Liver (tissue), 3 donors: Measurements from ENCODE around the gene CHEK1.

Experiments
- GABPA ChIP-seq, 2 donors: IDR thresholded peaks in 1 of 2; conservative IDR thresholded peaks in 1 of 2; 2 replicates each; pipeline ENCODE4 v1.6.1; 2016; ENCODE audit warnings: antibody characterized with exemption in 2 of 2, mild to moderate bottlenecking in 1 of 2, moderate library complexity in 1 of 2
- NR2F2 ChIP-seq: IDR thresholded peaks from 2 replicates; pipeline ENCODE4 v1.6.1; 2016; ENCODE audit warnings: antibody characterized with exemption
- RAD21 ChIP-seq, 2 donors: IDR thresholded peaks; 2 replicates each; pipeline ENCODE4 v1.6.1; 2016; ENCODE audit warnings: antibody characterized with exemption in 2 of 2, mild to moderate bottlenecking in 2 of 2
- RXRA ChIP-seq, 2 donors: IDR thresholded peaks; 2 replicates each; pipeline ENCODE4 v1.6.1; 2017 to 2018; ENCODE audit warnings: antibody characterized with exemption in 2 of 2, mild to moderate bottlenecking in 1 of 2
- SP1 ChIP-seq: IDR thresholded peaks from 2 replicates; pipeline ENCODE4 v1.6.1; 2018; ENCODE audit warnings: antibody characterized with exemption, mild to moderate bottlenecking
- TAF1 ChIP-seq: conservative IDR thresholded peaks from 2 replicates; pipeline ENCODE4 v1.6.1; 2016; ENCODE audit warnings: antibody characterized with exemption, mild to moderate bottlenecking
- TF ChIP-seq, protein P1 (sequence below): fragments of 150-350 bp; IDR thresholded peaks from 2 replicates; pipeline ENCODE4 v1.5.1; 2017; ENCODE audit warnings: improper control_type of control experiment, low read depth, low read length; ENCODE audit not compliant: missing input control
- TF ChIP-seq, protein P2 (sequence below): IDR thresholded peaks from 2 replicates; pipeline ENCODE4 v1.6.1; 2016; ENCODE audit warnings: antibody characterized with exemption, mild to moderate bottlenecking
- TF ChIP-seq, protein P3 (sequence below): IDR thresholded peaks from 2 replicates; pipeline ENCODE4 v1.6.1; 2016; ENCODE audit warnings: antibody characterized with exemption
- TF ChIP-seq, protein P4 (sequence below): IDR thresholded peaks from 2 replicates; pipeline ENCODE4 v1.6.1; 2016; ENCODE audit warnings: antibody characterized with exemption
- donor health status: healthy.
- donor health status: healthy.

DNA sequence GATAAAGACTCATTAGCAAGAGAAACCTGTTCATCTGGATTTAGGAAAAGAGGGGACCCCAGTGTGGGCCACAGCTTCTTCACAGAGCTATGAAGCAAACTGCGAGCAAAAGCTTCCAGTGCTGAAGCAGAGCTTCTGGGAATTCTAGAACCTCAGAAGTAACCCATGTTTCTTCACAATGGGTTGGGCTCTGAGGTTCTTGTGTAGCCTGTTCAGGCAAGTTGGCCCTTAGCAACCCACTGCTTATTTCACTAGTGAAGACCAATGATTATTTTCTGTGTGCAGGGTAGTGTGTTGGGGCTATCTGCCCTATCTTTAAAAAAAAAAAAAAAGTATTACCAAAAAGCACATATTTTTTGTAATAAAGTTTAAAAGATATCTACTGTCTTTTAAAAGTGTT, 55.8 kb downstream of the CHEK1 start, which contains the start of gene ACRV1:
- TF ChIP-seq, protein P1, sequence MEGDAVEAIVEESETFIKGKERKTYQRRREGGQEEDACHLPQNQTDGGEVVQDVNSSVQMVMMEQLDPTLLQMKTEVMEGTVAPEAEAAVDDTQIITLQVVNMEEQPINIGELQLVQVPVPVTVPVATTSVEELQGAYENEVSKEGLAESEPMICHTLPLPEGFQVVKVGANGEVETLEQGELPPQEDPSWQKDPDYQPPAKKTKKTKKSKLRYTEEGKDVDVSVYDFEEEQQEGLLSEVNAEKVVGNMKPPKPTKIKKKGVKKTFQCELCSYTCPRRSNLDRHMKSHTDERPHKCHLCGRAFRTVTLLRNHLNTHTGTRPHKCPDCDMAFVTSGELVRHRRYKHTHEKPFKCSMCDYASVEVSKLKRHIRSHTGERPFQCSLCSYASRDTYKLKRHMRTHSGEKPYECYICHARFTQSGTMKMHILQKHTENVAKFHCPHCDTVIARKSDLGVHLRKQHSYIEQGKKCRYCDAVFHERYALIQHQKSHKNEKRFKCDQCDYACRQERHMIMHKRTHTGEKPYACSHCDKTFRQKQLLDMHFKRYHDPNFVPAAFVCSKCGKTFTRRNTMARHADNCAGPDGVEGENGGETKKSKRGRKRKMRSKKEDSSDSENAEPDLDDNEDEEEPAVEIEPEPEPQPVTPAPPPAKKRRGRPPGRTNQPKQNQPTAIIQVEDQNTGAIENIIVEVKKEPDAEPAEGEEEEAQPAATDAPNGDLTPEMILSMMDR, result no peak
- TF ChIP-seq SP1 (no peak), RAD21 (IDR thresholded peaks at IDR 0.05) (no peak), NR2F2 (no peak), RXRA (IDR thresholded peaks at IDR 0.05) (no peak), TAF1 (no peak), GABPA (IDR thresholded peaks at IDR 0.05 in 1 of 2, conservative IDR thresholded peaks at IDR 0.05 in 1 of 2) (no peak)
- TF ChIP-seq, protein P2, sequence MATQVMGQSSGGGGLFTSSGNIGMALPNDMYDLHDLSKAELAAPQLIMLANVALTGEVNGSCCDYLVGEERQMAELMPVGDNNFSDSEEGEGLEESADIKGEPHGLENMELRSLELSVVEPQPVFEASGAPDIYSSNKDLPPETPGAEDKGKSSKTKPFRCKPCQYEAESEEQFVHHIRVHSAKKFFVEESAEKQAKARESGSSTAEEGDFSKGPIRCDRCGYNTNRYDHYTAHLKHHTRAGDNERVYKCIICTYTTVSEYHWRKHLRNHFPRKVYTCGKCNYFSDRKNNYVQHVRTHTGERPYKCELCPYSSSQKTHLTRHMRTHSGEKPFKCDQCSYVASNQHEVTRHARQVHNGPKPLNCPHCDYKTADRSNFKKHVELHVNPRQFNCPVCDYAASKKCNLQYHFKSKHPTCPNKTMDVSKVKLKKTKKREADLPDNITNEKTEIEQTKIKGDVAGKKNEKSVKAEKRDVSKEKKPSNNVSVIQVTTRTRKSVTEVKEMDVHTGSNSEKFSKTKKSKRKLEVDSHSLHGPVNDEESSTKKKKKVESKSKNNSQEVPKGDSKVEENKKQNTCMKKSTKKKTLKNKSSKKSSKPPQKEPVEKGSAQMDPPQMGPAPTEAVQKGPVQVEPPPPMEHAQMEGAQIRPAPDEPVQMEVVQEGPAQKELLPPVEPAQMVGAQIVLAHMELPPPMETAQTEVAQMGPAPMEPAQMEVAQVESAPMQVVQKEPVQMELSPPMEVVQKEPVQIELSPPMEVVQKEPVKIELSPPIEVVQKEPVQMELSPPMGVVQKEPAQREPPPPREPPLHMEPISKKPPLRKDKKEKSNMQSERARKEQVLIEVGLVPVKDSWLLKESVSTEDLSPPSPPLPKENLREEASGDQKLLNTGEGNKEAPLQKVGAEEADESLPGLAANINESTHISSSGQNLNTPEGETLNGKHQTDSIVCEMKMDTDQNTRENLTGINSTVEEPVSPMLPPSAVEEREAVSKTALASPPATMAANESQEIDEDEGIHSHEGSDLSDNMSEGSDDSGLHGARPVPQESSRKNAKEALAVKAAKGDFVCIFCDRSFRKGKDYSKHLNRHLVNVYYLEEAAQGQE, result no peak
- TF ChIP-seq, protein P3, sequence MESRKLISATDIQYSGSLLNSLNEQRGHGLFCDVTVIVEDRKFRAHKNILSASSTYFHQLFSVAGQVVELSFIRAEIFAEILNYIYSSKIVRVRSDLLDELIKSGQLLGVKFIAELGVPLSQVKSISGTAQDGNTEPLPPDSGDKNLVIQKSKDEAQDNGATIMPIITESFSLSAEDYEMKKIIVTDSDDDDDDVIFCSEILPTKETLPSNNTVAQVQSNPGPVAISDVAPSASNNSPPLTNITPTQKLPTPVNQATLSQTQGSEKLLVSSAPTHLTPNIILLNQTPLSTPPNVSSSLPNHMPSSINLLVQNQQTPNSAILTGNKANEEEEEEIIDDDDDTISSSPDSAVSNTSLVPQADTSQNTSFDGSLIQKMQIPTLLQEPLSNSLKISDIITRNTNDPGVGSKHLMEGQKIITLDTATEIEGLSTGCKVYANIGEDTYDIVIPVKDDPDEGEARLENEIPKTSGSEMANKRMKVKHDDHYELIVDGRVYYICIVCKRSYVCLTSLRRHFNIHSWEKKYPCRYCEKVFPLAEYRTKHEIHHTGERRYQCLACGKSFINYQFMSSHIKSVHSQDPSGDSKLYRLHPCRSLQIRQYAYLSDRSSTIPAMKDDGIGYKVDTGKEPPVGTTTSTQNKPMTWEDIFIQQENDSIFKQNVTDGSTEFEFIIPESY, result no peak
- TF ChIP-seq, protein P4, sequence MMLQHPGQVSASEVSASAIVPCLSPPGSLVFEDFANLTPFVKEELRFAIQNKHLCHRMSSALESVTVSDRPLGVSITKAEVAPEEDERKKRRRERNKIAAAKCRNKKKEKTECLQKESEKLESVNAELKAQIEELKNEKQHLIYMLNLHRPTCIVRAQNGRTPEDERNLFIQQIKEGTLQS, result no peak
